ENCODE results near the gene ACTL6A.
"Not testable (repeated sequence)": the region's sequence is repeated elsewhere in the genome, so short reads cannot be mapped to it uniquely, and the experiment has no call there.

- TF ChIP-seq CTCF, EZH2, EZH2phosphoT487 (IDR thresholded peaks at IDR 0.05): not testable (repeated sequence)
Measured at GRCh38 chr3:179516461-179517251, 46.1 kb upstream of the ACTL6A start.
